Uterus (tissue), 4 donors: ENCODE results near the gene GBP6. TPM values are rescaled to one million over a fixed set of nuclear protein-coding genes. Genes with fewer than 3 reads are reported as not detected.

Experiments used
- DNase-seq, 2 donors: peaks; one replicate each; pipeline ENCODE4 v3.0.0-alpha.2; 2019 to 2020
- H3K27ac ChIP-seq, 2 donors: fragments of 200-600 bp; sonication (generic); 1 replicate in 1 of 2; 2 replicates in 1 of 2; pipeline ENCODE4 v1.5.1; 2016 to 2018
- H3K27me3 ChIP-seq, 2 donors: fragments of 200-600 bp; sonication (generic); one replicate each; pipeline ENCODE4 v1.5.1; 2018 to 2019; ENCODE audit warnings: control low read depth in 1 of 2
- H3K36me3 ChIP-seq, 2 donors: fragments of 200-600 bp; sonication (generic); one replicate each; pipeline ENCODE4 v1.5.1; 2019; ENCODE audit warnings: control low read depth in 1 of 2
- H3K4me1 ChIP-seq, 2 donors: fragments of 200-600 bp; sonication (generic); one replicate each; pipeline ENCODE4 v1.5.1; 2018 to 2019; ENCODE audit warnings: control low read depth in 1 of 2
- H3K4me3 ChIP-seq, 2 donors: fragments of 200-600 bp; sonication (generic); 1 replicate in 1 of 2; 2 replicates in 1 of 2; pipeline ENCODE4 v1.5.1; 2018 to 2019; ENCODE audit warnings: mild to moderate bottlenecking in 1 of 2
- H3K9me3 ChIP-seq, 2 donors: fragments of 200-600 bp; sonication (generic); one replicate each; pipeline ENCODE4 v1.5.1; 2019; ENCODE audit warnings: control low read depth in 1 of 2
- CTCF ChIP-seq, 4 experiments: fragments of 200-600 bp in 2 of 4; fragments of 450-650 bp in 2 of 4; sonication (generic) in 2 of 4; IDR thresholded peaks; one replicate each; pipeline ENCODE4 v1.5.1; 2016 to 2019; ENCODE audit warnings: antibody characterized with exemption in 4 of 4, mild to moderate bottlenecking in 2 of 4, moderate library complexity in 1 of 4
- POLR2A ChIP-seq, 2 donors: fragments of 450-650 bp; IDR thresholded peaks; one replicate each; pipeline ENCODE4 v1.6.1; 2016; ENCODE audit warnings: antibody characterized with exemption in 2 of 2, mild to moderate bottlenecking in 1 of 2, moderate library complexity in 1 of 2
- intact Hi-C: fragments of 100-400 bp; cut with DNase I; formaldehyde crosslinking; loops from one replicate; pipeline ENCODE4 v1.15.1; 2023; ENCODE audit warnings: low total_unique reads
- total RNA-seq, 4 donors: library from RNA; depleted of rRNA in 3 of 4; stranded (reverse); fragments of >200 nt in 3 of 4; gene quantifications; one replicate each; pipeline versions ENCODE4 v1.1.0 to v1.2.4, GENCODE V29; 2014 to 2023
- donor health status: DM: yes; HTN: yes; CAD: no.

GBP6 gene
- total RNA-seq, 4 donors from 2014 or later = not detected

DNA sequence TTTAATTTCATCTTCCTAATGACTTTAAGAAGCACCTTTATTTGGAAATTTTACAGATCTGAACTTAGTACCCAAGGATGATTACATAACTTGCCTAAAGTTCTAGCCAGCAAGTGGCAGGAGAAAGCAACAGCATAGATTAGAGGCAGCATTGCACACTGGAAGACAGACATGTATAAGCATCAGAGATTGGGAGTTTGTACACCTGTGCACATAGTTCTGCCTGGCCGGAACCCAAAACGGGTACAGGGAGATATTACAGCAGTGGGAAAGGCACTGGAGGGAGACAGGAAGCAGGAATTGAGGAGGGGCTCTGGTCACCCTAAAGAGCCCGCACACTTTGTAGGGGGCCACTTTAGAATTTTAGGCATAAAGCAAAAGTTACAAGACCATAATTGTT, 19.3 kb downstream of the GBP6 start:
- Histone ChIP-seq H3K4me1 (no peaks in the 10 kb centered on the region), H3K36me3 (no peaks in the 10 kb centered on the region), H3K27ac (no peak overlapping the region), H3K4me3 (no peak overlapping the region), H3K27me3 (no peaks in the 10 kb centered on the region), H3K9me3 (no peaks in the 10 kb centered on the region)
- DNase-seq = no peak
- intact Hi-C loops = no loop called here
- no peak for TF ChIP-seq POLR2A (IDR thresholded peaks at IDR 0.05)
- TF ChIP-seq CTCF (IDR thresholded peaks at IDR 0.05) = no peak

DNA sequence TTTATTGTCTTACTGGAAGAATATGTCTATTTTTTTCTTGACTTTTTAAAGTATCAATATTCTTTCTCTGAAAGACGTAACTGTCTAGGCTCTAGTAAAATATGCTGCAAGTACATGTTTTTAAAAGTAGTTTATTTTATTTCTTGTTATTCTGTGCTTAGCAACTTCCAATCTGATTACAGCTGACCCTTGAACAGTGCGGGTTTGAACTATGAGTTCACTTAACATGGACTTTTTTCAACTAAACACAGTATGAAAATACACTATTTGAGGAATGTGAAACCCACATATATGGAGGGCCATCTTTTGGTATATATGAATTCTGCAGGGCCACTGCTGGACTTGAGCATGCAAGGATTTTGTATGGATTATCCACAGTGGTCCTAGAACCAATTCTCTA, 26.8 kb downstream of the GBP6 start:
- Histone ChIP-seq H3K27me3 (no peaks in the 10 kb centered on the region), H3K4me3 (no peak overlapping the region), H3K4me1 (no peaks in the 10 kb centered on the region), H3K9me3 (no peaks in the 10 kb centered on the region), H3K27ac (no peak overlapping the region), H3K36me3 (no peaks in the 10 kb centered on the region)
- TF ChIP-seq CTCF (IDR thresholded peaks at IDR 0.05) = no peak
- TF ChIP-seq POLR2A (IDR thresholded peaks at IDR 0.05) = no peak
- intact Hi-C loops = no loop called here
- no peak for DNase-seq

- no peak for TF ChIP-seq CTCF (IDR thresholded peaks at IDR 0.05)
- TF ChIP-seq POLR2A (IDR thresholded peaks at IDR 0.05) = no peak
- Histone ChIP-seq H3K27ac (no peak overlapping the region), H3K27me3 (no peaks in the 10 kb centered on the region), H3K4me3 (no peak overlapping the region), H3K9me3 (no peaks in the 10 kb centered on the region), H3K4me1 (no peaks in the 10 kb centered on the region), H3K36me3 (no peaks in the 10 kb centered on the region)
- intact Hi-C loops = no loop called here
- DNase-seq = no peak
These were observed 27.8 kb downstream of the GBP6 start for GRCh38 chr1:89391686-89392085.

- H3K27me3 ChIP-seq = no peaks in the 10 kb centered on the region
- TF ChIP-seq CTCF (IDR thresholded peaks at IDR 0.05) (no peak), POLR2A (IDR thresholded peaks at IDR 0.05) (no peak)
- H3K27ac ChIP-seq = no peak overlapping the region
- DNase-seq = no peak
- no peaks in the 10 kb centered on the region for H3K9me3 ChIP-seq
- intact Hi-C loops = no loop called here
- no peak overlapping the region for H3K4me3 ChIP-seq
- no peaks in the 10 kb centered on the region for H3K36me3 ChIP-seq
- H3K4me1 ChIP-seq = no peaks in the 10 kb centered on the region
These were observed 31.0 kb downstream of the GBP6 start for GRCh38 chr1:89394851-89395250.

GRCh38 chr1:89396902-89397301, 33.0 kb downstream of the GBP6 start:
- H3K4me3 ChIP-seq = no peak overlapping the region
- no peaks in the 10 kb centered on the region for H3K4me1 ChIP-seq

More at GRCh38 chr1:89396902-89397301, 33.0 kb downstream of the GBP6 start:
- H3K27me3 ChIP-seq = no peaks in the 10 kb centered on the region
- intact Hi-C loops = no loop called here
- H3K27ac ChIP-seq = no peak overlapping the region
- no peak for DNase-seq
- H3K36me3 ChIP-seq = no peaks in the 10 kb centered on the region
- no peak for TF ChIP-seq POLR2A (IDR thresholded peaks at IDR 0.05)
- no peak for TF ChIP-seq CTCF (IDR thresholded peaks at IDR 0.05)
- H3K9me3 ChIP-seq = no peaks in the 10 kb centered on the region
